ENCODE results near the gene CYP4A11.
"Not testable (repeated sequence)": the region's sequence is repeated elsewhere in the genome, so short reads cannot be mapped to it uniquely, and the experiment has no call there.

Gene CYP4A11

GRCh38 chr1:46941135-46941694 lies at the start of gene CYP4A11:
Gene CYP4A11, minus strand, starts transcription at chr1:46941476. Its CDS starts 43 bp downstream, at chr1:46941433.
- no peak for DNase-seq

GRCh38 chr1:46990541-46990940 lies 49.3 kb upstream of the CYP4A11 start:
- DNase-seq = not testable (repeated sequence)

GRCh38 chr1:46983830-46984586 lies 42.7 kb upstream of the CYP4A11 start:
- DNase-seq = no peak

- no peak for DNase-seq
Measured at GRCh38 chr1:46983166-46983829, 42.0 kb upstream of the CYP4A11 start.

GRCh38 chr1:46969014-46969619 lies 27.8 kb upstream of the CYP4A11 start:
- DNase-seq = no peak

- not testable (repeated sequence) for DNase-seq
Measured at GRCh38 chr1:46962272-46962671, 21.0 kb upstream of the CYP4A11 start.

GRCh38 chr1:46961066-46961758 lies 19.9 kb upstream of the CYP4A11 start:
- DNase-seq = no peak

- DNase-seq = no peak
Measured at GRCh38 chr1:46960250-46960649, 19.0 kb upstream of the CYP4A11 start.

GRCh38 chr1:46955116-46955515 lies 13.8 kb upstream of the CYP4A11 start:
- not testable (repeated sequence) for DNase-seq

GRCh38 chr1:46953847-46954246 lies 12.6 kb upstream of the CYP4A11 start:
- not testable (repeated sequence) for DNase-seq

GRCh38 chr1:46949417-46949666 lies 8.1 kb upstream of the CYP4A11 start:
- not testable (repeated sequence) for DNase-seq

- DNase-seq = no peak
Measured at GRCh38 chr1:46948629-46949416, 7.5 kb upstream of the CYP4A11 start.

GRCh38 chr1:46947706-46948105 lies 6.4 kb upstream of the CYP4A11 start:
- DNase-seq = not testable (repeated sequence)

GRCh38 chr1:46942086-46942485 lies 810 bp upstream of the CYP4A11 start:
- DNase-seq = no peak

- no peak for DNase-seq
Measured at GRCh38 chr1:46940307-46940706, 969 bp downstream of the CYP4A11 start.

GRCh38 chr1:46937270-46937669 lies 4.0 kb downstream of the CYP4A11 start:
- DNase-seq = no peak

- DNase-seq = no peak
Measured at GRCh38 chr1:46936788-46937187, 4.5 kb downstream of the CYP4A11 start.

- not testable (repeated sequence) for DNase-seq
Measured at GRCh38 chr1:46934852-46935251, 6.4 kb downstream of the CYP4A11 start.

- not testable (repeated sequence) for DNase-seq
Measured at GRCh38 chr1:46932020-46932419, 9.3 kb downstream of the CYP4A11 start.

GRCh38 chr1:46931151-46931550 lies 10.1 kb downstream of the CYP4A11 start:
- DNase-seq = no peak

GRCh38 chr1:46927249-46927835 lies 13.9 kb downstream of the CYP4A11 start:
- DNase-seq = no peak

- no peak for DNase-seq
Measured at GRCh38 chr1:46910790-46911189, 30.5 kb downstream of the CYP4A11 start.

All from NCI-H69 (cell line).